ENCODE measurements around the gene EEF1AKMT1.

- TF ChIP-seq POLR2A (IDR thresholded peaks at IDR 0.05) (no peak), CTCF (IDR thresholded peaks at IDR 0.05) (no peak), EP300 (IDR thresholded peaks at IDR 0.05) (no peak)
These were observed 2.2 kb upstream of the EEF1AKMT1 start for GRCh38 chr13:20775961-20776360.
